ENCODE results near the gene MBL2.

DNA sequence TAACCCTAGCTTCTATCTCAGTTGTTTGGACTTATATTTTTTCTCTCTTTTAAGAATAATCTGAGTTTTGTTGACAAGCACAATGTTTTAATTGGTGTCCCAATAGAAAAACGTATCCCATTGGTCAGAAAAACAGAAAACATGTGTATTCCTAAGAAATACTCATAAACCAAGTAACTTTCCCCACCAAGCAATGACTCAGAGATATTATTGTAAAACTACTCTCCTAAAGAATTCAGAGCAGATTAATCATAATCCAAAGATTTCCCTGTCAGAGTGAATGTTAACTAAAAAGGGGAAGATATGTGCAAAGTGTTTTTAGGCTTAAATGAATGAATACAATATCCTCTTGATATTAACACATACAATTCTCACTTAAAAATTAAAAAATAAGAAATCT is 29.4 kb upstream of the MBL2 start:
- TF ChIP-seq, protein P1, sequence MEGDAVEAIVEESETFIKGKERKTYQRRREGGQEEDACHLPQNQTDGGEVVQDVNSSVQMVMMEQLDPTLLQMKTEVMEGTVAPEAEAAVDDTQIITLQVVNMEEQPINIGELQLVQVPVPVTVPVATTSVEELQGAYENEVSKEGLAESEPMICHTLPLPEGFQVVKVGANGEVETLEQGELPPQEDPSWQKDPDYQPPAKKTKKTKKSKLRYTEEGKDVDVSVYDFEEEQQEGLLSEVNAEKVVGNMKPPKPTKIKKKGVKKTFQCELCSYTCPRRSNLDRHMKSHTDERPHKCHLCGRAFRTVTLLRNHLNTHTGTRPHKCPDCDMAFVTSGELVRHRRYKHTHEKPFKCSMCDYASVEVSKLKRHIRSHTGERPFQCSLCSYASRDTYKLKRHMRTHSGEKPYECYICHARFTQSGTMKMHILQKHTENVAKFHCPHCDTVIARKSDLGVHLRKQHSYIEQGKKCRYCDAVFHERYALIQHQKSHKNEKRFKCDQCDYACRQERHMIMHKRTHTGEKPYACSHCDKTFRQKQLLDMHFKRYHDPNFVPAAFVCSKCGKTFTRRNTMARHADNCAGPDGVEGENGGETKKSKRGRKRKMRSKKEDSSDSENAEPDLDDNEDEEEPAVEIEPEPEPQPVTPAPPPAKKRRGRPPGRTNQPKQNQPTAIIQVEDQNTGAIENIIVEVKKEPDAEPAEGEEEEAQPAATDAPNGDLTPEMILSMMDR (IDR thresholded peaks at IDR 0.05): no peak
- TF ChIP-seq, protein P2, sequence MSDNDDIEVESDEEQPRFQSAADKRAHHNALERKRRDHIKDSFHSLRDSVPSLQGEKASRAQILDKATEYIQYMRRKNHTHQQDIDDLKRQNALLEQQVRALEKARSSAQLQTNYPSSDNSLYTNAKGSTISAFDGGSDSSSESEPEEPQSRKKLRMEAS (CRISPR knock-in tag; IDR thresholded peaks at IDR 0.05): no peak
- TF ChIP-seq, protein P3, sequence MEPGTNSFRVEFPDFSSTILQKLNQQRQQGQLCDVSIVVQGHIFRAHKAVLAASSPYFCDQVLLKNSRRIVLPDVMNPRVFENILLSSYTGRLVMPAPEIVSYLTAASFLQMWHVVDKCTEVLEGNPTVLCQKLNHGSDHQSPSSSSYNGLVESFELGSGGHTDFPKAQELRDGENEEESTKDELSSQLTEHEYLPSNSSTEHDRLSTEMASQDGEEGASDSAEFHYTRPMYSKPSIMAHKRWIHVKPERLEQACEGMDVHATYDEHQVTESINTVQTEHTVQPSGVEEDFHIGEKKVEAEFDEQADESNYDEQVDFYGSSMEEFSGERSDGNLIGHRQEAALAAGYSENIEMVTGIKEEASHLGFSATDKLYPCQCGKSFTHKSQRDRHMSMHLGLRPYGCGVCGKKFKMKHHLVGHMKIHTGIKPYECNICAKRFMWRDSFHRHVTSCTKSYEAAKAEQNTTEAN (CRISPR knock-in tag; IDR thresholded peaks at IDR 0.05): no peak
- TF ChIP-seq ZNF263 (CRISPR knock-in tag; IDR thresholded peaks at IDR 0.05; ENCODE audit: low read depth) (no peak), MXD4 (CRISPR knock-in tag; IDR thresholded peaks at IDR 0.05; ENCODE audit: borderline replicate concordance) (no peak), CBFB (CRISPR knock-in tag; IDR thresholded peaks at IDR 0.05; ENCODE audit: low read depth) (no peak), TEAD1 (CRISPR knock-in tag; IDR thresholded peaks at IDR 0.05) (no peak), FOXK1 (CRISPR knock-in tag; IDR thresholded peaks at IDR 0.05) (no peak)
- TF ChIP-seq, protein P4, sequence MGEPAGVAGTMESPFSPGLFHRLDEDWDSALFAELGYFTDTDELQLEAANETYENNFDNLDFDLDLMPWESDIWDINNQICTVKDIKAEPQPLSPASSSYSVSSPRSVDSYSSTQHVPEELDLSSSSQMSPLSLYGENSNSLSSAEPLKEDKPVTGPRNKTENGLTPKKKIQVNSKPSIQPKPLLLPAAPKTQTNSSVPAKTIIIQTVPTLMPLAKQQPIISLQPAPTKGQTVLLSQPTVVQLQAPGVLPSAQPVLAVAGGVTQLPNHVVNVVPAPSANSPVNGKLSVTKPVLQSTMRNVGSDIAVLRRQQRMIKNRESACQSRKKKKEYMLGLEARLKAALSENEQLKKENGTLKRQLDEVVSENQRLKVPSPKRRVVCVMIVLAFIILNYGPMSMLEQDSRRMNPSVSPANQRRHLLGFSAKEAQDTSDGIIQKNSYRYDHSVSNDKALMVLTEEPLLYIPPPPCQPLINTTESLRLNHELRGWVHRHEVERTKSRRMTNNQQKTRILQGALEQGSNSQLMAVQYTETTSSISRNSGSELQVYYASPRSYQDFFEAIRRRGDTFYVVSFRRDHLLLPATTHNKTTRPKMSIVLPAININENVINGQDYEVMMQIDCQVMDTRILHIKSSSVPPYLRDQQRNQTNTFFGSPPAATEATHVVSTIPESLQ (CRISPR knock-in tag; IDR thresholded peaks at IDR 0.05): no peak
- TF ChIP-seq, protein P5, sequence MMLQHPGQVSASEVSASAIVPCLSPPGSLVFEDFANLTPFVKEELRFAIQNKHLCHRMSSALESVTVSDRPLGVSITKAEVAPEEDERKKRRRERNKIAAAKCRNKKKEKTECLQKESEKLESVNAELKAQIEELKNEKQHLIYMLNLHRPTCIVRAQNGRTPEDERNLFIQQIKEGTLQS (CRISPR knock-in tag; conservative IDR thresholded peaks at IDR 0.05): no peak
- TF ChIP-seq, protein P6, sequence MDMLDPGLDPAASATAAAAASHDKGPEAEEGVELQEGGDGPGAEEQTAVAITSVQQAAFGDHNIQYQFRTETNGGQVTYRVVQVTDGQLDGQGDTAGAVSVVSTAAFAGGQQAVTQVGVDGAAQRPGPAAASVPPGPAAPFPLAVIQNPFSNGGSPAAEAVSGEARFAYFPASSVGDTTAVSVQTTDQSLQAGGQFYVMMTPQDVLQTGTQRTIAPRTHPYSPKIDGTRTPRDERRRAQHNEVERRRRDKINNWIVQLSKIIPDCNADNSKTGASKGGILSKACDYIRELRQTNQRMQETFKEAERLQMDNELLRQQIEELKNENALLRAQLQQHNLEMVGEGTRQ (CRISPR knock-in tag; IDR thresholded peaks at IDR 0.05): no peak

Data from WTC11 (cell line).